Measurements from ENCODE around the gene DENND2A. TPM values are rescaled to one million over a fixed set of nuclear protein-coding genes. Genes with fewer than 3 reads are reported as not detected.

The DENND2A gene
- total RNA-seq, 1 donor from 2014 or later = 10.8 TPM

DNA sequence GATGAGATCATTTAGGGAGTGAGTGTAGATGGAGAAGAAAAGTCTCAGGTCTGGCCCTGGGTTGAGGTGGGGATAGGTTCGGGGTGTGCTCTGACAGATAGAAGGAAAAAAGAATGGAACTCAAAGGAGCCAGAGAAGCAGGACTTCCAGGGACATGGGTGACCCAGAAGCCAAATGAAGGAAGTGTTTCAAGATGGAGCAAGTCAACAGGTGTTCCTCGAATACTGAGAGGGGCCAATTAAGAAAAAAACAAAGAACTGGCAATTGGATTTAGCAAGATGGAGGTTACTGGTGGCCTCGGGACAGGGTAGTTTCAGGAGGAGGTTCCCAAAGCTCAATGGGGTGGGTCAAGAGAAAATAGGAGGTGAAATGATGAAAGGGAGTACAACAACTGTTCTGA lies 40.3 kb downstream of the DENND2A start:
- Histone ChIP-seq H3K27me3 (ENCODE audit: low read depth) (no peaks in the 10 kb centered on the region), H3K36me3 (peaks cover 15% of the 10 kb centered on the region), H3K9me3 (replicated peaks) (no peaks in the 10 kb centered on the region), H3K4me3 (no peak overlapping the region), H3K27ac (replicated peaks) (peak overlapping the region; percentile 24), H3K4me1 (peaks cover 45% of the 10 kb centered on the region)
- no peak for DNase-seq
- TF ChIP-seq, protein P1, sequence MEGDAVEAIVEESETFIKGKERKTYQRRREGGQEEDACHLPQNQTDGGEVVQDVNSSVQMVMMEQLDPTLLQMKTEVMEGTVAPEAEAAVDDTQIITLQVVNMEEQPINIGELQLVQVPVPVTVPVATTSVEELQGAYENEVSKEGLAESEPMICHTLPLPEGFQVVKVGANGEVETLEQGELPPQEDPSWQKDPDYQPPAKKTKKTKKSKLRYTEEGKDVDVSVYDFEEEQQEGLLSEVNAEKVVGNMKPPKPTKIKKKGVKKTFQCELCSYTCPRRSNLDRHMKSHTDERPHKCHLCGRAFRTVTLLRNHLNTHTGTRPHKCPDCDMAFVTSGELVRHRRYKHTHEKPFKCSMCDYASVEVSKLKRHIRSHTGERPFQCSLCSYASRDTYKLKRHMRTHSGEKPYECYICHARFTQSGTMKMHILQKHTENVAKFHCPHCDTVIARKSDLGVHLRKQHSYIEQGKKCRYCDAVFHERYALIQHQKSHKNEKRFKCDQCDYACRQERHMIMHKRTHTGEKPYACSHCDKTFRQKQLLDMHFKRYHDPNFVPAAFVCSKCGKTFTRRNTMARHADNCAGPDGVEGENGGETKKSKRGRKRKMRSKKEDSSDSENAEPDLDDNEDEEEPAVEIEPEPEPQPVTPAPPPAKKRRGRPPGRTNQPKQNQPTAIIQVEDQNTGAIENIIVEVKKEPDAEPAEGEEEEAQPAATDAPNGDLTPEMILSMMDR (IDR thresholded peaks at IDR 0.05; ENCODE audit: borderline replicate concordance) = no peak
- intact Hi-C loops (cut with micrococcal nuclease) = no loop called here

DNA sequence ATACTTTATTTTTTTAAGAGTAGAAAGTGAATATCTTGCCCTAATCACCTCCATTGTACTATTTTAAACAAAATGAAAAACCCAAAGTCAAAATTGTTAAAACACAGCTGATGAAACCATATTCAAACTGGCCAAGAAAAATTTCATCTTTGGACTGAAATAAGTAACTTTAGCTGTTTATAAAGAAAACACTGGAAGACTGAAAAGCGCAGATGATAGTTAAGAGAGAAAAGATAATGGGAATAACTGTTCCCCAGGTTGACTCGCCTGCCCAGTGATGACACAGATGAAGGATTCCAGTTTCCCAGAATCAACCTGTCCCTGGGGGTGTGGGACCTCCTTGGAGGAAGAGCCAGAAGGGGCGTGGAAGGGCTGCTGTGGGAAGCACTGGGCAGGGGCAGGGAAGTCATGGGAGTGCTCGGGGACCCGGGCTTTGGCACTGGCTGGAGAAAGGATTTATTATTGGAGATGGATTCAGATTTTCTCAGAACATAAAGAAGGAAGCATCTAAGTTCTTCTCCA lies 43.1 kb downstream of the DENND2A start:
- Histone ChIP-seq H3K36me3 (peaks cover 15% of the 10 kb centered on the region), H3K27ac (replicated peaks) (peak overlapping the region; percentile 44), H3K27me3 (ENCODE audit: low read depth) (no peaks in the 10 kb centered on the region), H3K4me1 (peaks cover 52% of the 10 kb centered on the region), H3K4me3 (no peak overlapping the region), H3K9me3 (replicated peaks) (no peaks in the 10 kb centered on the region)
- intact Hi-C loops (cut with micrococcal nuclease) = no loop called here
- DNase-seq = peak; percentile 35
- TF ChIP-seq, protein P1 (IDR thresholded peaks at IDR 0.05; ENCODE audit: borderline replicate concordance) = no peak

DNA sequence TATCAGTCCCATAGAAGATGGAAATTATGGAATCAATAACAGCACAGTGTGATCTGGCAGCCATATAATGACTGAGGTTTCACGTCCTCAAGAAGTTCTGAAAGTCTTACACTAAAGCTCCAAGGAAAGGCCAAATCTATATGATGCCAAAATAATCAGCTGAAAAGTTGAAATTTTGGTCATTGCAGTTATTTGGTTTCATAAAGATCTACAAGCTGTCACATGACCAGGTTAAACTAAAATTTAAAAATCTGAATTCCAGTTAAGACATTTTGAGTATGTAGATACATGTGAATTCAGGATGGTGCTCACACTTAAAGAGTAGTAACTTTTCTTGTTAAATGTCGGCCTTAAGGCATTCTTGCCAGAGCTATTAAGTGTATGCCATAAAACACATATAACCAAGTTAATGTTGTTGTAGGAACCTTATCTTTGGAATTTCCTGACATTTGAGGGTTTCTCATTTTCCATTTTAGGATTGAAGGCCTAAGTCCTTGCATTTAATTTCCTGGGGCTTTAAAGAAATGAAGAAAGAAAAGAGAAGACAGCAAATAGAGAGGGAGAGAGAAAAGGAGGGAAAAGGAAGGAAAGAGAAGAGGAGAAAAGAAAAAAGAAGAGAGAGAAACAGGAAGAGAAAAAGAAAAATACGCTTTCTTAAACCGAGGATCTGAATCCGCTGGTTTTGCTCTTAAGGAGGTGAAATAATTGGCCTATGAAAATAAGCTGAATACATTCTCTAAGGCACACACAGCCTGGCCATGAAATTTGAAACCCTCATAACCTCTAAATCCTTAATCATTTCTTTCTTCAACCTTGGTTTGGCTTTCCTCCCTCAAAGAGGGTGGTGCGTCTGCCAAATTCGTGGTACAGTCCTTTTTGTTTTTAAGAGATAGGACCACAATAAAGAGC lies 43.8 kb downstream of the DENND2A start:
- Histone ChIP-seq H3K36me3 (peaks cover 8% of the 10 kb centered on the region), H3K27ac (replicated peaks) (peak overlapping the region; percentile 44), H3K9me3 (replicated peaks) (no peaks in the 10 kb centered on the region), H3K4me3 (no peak overlapping the region), H3K4me1 (peaks cover 44% of the 10 kb centered on the region), H3K27me3 (ENCODE audit: low read depth) (no peaks in the 10 kb centered on the region)
- TF ChIP-seq, protein P1 (IDR thresholded peaks at IDR 0.05; ENCODE audit: borderline replicate concordance) = no peak
- no peak for DNase-seq
- intact Hi-C loops (cut with micrococcal nuclease) = no loop called here

DNA sequence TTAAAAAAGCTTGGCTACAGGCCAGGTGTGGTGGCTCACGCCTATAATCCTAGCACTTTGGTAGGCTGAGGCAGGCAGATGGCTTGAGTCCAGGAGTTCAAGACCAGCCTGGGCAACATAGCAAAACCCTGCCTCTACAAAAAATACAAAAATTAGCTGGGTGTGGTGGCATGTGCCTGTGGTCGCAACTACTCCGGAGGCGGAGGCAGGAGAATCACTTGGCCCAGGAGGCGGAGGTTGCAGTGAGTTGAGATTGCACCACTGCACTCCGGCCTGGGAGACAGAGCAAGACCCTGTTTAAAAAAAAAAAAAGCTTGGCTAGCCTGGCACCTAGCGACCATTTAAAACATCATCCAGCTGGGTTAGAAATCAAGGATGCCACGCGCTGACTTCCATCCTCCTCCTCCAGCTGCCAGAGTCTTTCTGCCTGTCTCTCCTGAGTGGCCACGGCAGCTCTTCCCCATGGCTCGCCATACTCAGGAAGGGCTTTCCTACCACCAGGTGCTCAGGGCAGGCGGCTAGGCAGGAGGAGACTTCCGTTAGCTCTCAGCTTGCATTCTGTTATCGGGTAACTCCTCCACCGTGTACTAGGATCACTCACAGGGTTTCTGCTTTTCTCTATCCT lies 45.0 kb downstream of the DENND2A start:
- H3K4me3 ChIP-seq = no peak overlapping the region
- H3K36me3 ChIP-seq = no peaks in the 10 kb centered on the region
- H3K27ac ChIP-seq (replicated peaks) = peak overlapping the region; percentile 44
- DNase-seq = no peak
- intact Hi-C loops (cut with micrococcal nuclease) = no loop called here
- TF ChIP-seq, protein P1 (IDR thresholded peaks at IDR 0.05; ENCODE audit: borderline replicate concordance) = no peak
- H3K9me3 ChIP-seq (replicated peaks) = no peaks in the 10 kb centered on the region
- no peaks in the 10 kb centered on the region for H3K27me3 ChIP-seq (ENCODE audit: low read depth)
- H3K4me1 ChIP-seq = peaks cover 45% of the 10 kb centered on the region

DNA sequence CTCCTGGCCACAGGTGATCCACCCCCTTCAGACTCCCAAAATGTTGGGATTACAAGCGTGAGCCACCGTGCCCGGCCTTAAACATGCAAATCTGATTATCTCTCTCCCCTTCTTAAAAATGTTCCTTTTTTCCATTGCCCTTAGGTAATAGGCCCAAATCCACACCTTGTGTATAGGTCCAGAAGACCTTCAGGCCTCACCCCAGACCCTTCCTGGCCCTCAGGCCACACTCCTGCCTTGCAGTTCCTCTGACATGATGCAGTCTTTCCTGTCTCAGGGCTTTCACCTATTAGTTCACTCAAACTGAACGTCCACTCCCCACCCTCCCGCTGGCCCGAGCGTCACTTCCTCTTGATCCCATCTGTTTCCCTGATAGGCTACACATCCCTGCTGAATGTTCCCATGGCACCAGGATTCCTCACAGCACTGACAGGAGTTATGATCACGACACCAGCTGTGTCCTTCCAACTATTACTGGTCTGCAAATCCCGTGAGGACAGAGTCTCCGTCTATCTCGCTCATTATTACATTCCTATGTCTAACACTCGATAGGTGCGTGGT lies 46.4 kb downstream of the DENND2A start:
- Histone ChIP-seq H3K4me3 (no peak overlapping the region), H3K36me3 (no peaks in the 10 kb centered on the region), H3K27me3 (ENCODE audit: low read depth) (no peaks in the 10 kb centered on the region), H3K9me3 (replicated peaks) (no peaks in the 10 kb centered on the region), H3K27ac (replicated peaks) (peak overlapping the region; percentile 44), H3K4me1 (peaks cover 45% of the 10 kb centered on the region)
- DNase-seq = peak; percentile 56
- intact Hi-C loops (cut with micrococcal nuclease) = no loop called here
- TF ChIP-seq, protein P1 (IDR thresholded peaks at IDR 0.05; ENCODE audit: borderline replicate concordance) = no peak

Data from left ventricle myocardium inferior (tissue), 1 donor.